ENCODE results near the gene GPRC5A. TPM values are rescaled to one million over a fixed set of nuclear protein-coding genes. Genes with fewer than 3 reads are reported as not detected.

The GPRC5A gene
- total RNA-seq, 1 donor from 2014 or later: 3.4 TPM

GRCh38 chr12:12927211-12928079 lies 36.1 kb downstream of the GPRC5A start:
- peak; percentile 44 for DNase-seq (ENCODE audit: low spot score)
- TF ChIP-seq, protein P1, sequence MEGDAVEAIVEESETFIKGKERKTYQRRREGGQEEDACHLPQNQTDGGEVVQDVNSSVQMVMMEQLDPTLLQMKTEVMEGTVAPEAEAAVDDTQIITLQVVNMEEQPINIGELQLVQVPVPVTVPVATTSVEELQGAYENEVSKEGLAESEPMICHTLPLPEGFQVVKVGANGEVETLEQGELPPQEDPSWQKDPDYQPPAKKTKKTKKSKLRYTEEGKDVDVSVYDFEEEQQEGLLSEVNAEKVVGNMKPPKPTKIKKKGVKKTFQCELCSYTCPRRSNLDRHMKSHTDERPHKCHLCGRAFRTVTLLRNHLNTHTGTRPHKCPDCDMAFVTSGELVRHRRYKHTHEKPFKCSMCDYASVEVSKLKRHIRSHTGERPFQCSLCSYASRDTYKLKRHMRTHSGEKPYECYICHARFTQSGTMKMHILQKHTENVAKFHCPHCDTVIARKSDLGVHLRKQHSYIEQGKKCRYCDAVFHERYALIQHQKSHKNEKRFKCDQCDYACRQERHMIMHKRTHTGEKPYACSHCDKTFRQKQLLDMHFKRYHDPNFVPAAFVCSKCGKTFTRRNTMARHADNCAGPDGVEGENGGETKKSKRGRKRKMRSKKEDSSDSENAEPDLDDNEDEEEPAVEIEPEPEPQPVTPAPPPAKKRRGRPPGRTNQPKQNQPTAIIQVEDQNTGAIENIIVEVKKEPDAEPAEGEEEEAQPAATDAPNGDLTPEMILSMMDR (IDR thresholded peaks at IDR 0.05; ENCODE audit: unreplicated experiment): no peak
- H3K4me3 Mint-ChIP-seq (ENCODE audit: unreplicated experiment): no peak overlapping the region
- H3K4me1 Mint-ChIP-seq (ENCODE audit: unreplicated experiment): no peaks in the 10 kb centered on the region
- H3K27me3 Mint-ChIP-seq (ENCODE audit: unreplicated experiment): peaks cover 2% of the 10 kb centered on the region
- no peaks in the 10 kb centered on the region for H3K9me3 Mint-ChIP-seq (ENCODE audit: unreplicated experiment)
- H3K27ac Mint-ChIP-seq (ENCODE audit: unreplicated experiment): peak overlapping the region; percentile 42
- no peaks in the 10 kb centered on the region for H3K36me3 Mint-ChIP-seq (ENCODE audit: low read depth, unreplicated experiment)

DNA sequence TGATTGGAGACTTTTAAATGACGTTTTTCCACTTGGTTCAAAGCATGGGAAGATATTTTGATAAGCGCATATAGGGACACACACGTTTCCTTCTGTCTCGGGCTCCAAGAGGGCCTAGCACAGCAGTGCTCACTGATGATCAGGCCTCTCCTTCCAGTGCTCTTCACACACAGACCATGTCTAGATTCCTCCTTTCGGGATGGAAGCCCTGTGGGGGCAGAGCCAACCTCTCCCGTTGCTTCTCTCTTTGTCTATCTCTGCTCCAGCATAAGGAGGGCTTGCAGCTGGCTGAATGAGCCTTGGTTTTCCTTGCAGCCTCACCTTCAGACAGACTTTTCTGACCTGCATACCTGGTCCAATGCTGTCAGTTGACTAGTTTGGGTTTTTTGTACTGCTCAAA lies 38.3 kb downstream of the GPRC5A start:
- Mint-ChIP-seq H3K27ac (ENCODE audit: unreplicated experiment) (no peak overlapping the region), H3K4me3 (ENCODE audit: unreplicated experiment) (no peak overlapping the region), H3K9me3 (ENCODE audit: unreplicated experiment) (no peaks in the 10 kb centered on the region), H3K36me3 (ENCODE audit: low read depth, unreplicated experiment) (no peaks in the 10 kb centered on the region), H3K27me3 (ENCODE audit: unreplicated experiment) (peaks cover 2% of the 10 kb centered on the region), H3K4me1 (ENCODE audit: unreplicated experiment) (no peaks in the 10 kb centered on the region)
- no peak for DNase-seq (ENCODE audit: low spot score)
- TF ChIP-seq, protein P1 (IDR thresholded peaks at IDR 0.05; ENCODE audit: unreplicated experiment): no peak

GRCh38 chr12:12930633-12931219 lies 39.4 kb downstream of the GPRC5A start:
- no peaks in the 10 kb centered on the region for H3K9me3 Mint-ChIP-seq (ENCODE audit: unreplicated experiment)
- peaks cover 2% of the 10 kb centered on the region for H3K27me3 Mint-ChIP-seq (ENCODE audit: unreplicated experiment)
- no peaks in the 10 kb centered on the region for H3K4me1 Mint-ChIP-seq (ENCODE audit: unreplicated experiment)
- no peak overlapping the region for H3K4me3 Mint-ChIP-seq (ENCODE audit: unreplicated experiment)
- DNase-seq (ENCODE audit: low spot score): no peak
- H3K27ac Mint-ChIP-seq (ENCODE audit: unreplicated experiment): no peak overlapping the region
- TF ChIP-seq, protein P1 (IDR thresholded peaks at IDR 0.05; ENCODE audit: unreplicated experiment): no peak
- H3K36me3 Mint-ChIP-seq (ENCODE audit: low read depth, unreplicated experiment): no peaks in the 10 kb centered on the region

DNA sequence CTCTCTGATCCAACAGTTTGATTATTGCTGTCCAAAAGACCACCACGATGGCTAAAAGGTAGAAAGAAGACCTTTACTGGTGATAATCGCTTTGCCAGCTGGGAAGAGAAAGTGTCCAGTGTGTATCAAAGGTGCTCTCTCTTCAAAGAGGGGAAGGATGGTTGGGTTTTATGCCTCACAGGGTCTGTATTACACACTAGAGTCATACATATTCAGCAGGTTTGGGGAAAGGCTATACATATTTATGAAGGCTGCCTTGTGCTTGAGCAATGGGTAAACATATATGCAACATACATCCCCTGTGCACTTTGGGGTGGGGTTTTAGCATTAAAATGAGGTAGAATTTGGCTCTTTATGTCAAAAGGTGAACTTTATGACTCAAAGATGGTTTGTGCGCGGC lies 42.4 kb downstream of the GPRC5A start:
- H3K9me3 Mint-ChIP-seq (ENCODE audit: unreplicated experiment): no peaks in the 10 kb centered on the region
- H3K4me3 Mint-ChIP-seq (ENCODE audit: unreplicated experiment): no peak overlapping the region
- no peaks in the 10 kb centered on the region for H3K4me1 Mint-ChIP-seq (ENCODE audit: unreplicated experiment)
- no peak overlapping the region for H3K27ac Mint-ChIP-seq (ENCODE audit: unreplicated experiment)
- TF ChIP-seq, protein P1 (IDR thresholded peaks at IDR 0.05; ENCODE audit: unreplicated experiment): no peak
- DNase-seq (ENCODE audit: low spot score): no peak
- no peaks in the 10 kb centered on the region for H3K36me3 Mint-ChIP-seq (ENCODE audit: low read depth, unreplicated experiment)
- peaks cover 2% of the 10 kb centered on the region for H3K27me3 Mint-ChIP-seq (ENCODE audit: unreplicated experiment)

DNA sequence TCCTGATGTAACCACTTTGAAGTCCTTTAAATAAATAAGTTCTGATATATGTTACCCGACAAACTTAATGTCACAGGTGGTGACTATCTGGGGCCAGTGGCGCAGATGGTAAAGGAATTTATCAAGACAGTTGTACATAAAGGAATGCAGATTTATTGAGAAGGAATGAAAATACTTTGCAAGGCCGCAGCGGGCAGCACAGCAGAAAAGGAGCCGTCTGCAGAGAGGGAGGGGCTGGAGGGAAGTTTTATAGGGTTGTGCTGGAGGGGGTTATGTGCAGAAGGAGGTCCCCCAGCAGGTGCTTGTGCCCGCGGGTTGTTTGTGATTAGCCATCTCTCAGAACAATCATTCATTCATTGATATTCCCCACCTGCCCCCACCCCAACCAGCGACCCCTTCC lies 43.2 kb downstream of the GPRC5A start:
- H3K9me3 Mint-ChIP-seq (ENCODE audit: unreplicated experiment): no peaks in the 10 kb centered on the region
- H3K4me1 Mint-ChIP-seq (ENCODE audit: unreplicated experiment): no peaks in the 10 kb centered on the region
- H3K4me3 Mint-ChIP-seq (ENCODE audit: unreplicated experiment): no peak overlapping the region
- DNase-seq (ENCODE audit: low spot score): no peak
- peaks cover 2% of the 10 kb centered on the region for H3K27me3 Mint-ChIP-seq (ENCODE audit: unreplicated experiment)
- no peaks in the 10 kb centered on the region for H3K36me3 Mint-ChIP-seq (ENCODE audit: low read depth, unreplicated experiment)
- TF ChIP-seq, protein P1 (IDR thresholded peaks at IDR 0.05; ENCODE audit: unreplicated experiment): no peak
- no peak overlapping the region for H3K27ac Mint-ChIP-seq (ENCODE audit: unreplicated experiment)

Measured in endothelial cell (in vitro differentiated cells).